NB4 (cell line): ENCODE measurements around the gene NT5E.

ENCODE experiments used
- CTCF ChIP-seq: IDR thresholded peaks from one replicate; pipeline ENCODE4 v1.5.1; 2012; ENCODE audit warnings: low read depth, low read length
- MYC ChIP-seq: IDR thresholded peaks from 2 replicates; pipeline ENCODE4 v1.6.1; 2011; ENCODE audit warnings: low read depth, low read length
- POLR2A ChIP-seq: IDR thresholded peaks from 2 replicates; pipeline ENCODE4 v1.6.1; 2011; ENCODE audit warnings: mild to moderate bottlenecking; ENCODE audit not compliant: insufficient read length; ENCODE audit errors: extremely low read depth
- TF ChIP-seq, protein P1 (sequence below): IDR thresholded peaks from 2 replicates; pipeline ENCODE4 v1.6.1; 2011; ENCODE audit warnings: low read depth, low read length

DNA sequence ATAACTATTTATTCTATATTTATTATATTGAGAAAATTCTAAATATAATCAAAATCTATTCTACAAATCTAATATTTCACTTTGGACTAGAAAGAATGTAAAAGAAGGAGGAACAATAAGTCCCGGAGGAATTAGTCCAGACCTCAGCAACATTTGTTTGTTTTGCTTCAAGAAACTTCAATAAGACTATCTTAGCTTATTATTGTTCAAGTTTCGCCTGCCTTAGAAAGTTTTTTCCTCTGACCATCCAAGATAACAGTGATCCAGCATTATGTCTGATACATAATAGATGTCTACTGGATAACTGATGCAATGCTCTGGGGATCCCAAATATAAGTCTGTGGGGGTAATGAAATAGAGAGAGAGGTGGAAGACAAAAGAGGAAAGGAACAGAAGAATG, 28.7 kb upstream of the NT5E start:
- TF ChIP-seq CTCF (no peak), POLR2A (no peak), MYC (no peak)
- TF ChIP-seq, protein P1, sequence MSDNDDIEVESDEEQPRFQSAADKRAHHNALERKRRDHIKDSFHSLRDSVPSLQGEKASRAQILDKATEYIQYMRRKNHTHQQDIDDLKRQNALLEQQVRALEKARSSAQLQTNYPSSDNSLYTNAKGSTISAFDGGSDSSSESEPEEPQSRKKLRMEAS = no peak
